H9 (cell line): ENCODE measurements around the gene HS6ST2. TPM values are rescaled to one million over a fixed set of nuclear protein-coding genes. Genes with fewer than 3 reads are reported as not detected.

ENCODE experiments used
- DNase-seq: peaks from one replicate; pipeline ENCODE4 v3.0.0-alpha.2; 2017
- H2AFZ ChIP-seq: one replicate; pipeline ENCODE4 v1.6.1; 2013; ENCODE audit warnings: mild to moderate bottlenecking, low read length, control low read depth, moderate library complexity
- H2AK5ac ChIP-seq: 2 replicates; pipeline ENCODE4 v1.6.1; 2013; ENCODE audit warnings: low read length, control low read depth, mixed read lengths; ENCODE audit not compliant: insufficient read length
- H2BK120ac ChIP-seq: one replicate; pipeline ENCODE4 v1.6.1; 2013; ENCODE audit warnings: low read depth, mild to moderate bottlenecking, low read length, control low read depth, inconsistent platforms; ENCODE audit not compliant: poor library complexity, severe bottlenecking
- H2BK12ac ChIP-seq: 2 replicates; pipeline ENCODE4 v1.6.1; 2013; ENCODE audit warnings: low read length, control low read depth, mixed read lengths, low read depth; ENCODE audit not compliant: insufficient read length
- H2BK15ac ChIP-seq: 2 replicates; pipeline ENCODE4 v1.6.1; 2013; ENCODE audit warnings: low read depth, low read length, control low read depth
- H2BK20ac ChIP-seq: one replicate; pipeline ENCODE4 v1.6.1; 2013; ENCODE audit warnings: low read depth, mild to moderate bottlenecking, low read length, control low read depth, inconsistent platforms; ENCODE audit not compliant: poor library complexity, severe bottlenecking
- H2BK5ac ChIP-seq: 2 replicates; pipeline ENCODE4 v1.6.1; 2013; ENCODE audit warnings: low read length, control low read depth, mixed read lengths; ENCODE audit not compliant: insufficient read length
- H3K14ac ChIP-seq: 2 replicates; pipeline ENCODE4 v1.6.1; 2013; ENCODE audit warnings: low read length, control low read depth; ENCODE audit not compliant: insufficient read depth
- H3K18ac ChIP-seq: 2 replicates; pipeline ENCODE4 v1.6.1; 2013; ENCODE audit warnings: low read depth, mild to moderate bottlenecking, mixed read lengths, low read length, control low read depth; ENCODE audit not compliant: insufficient read length
- H3K23ac ChIP-seq: 2 replicates; pipeline ENCODE4 v1.6.1; 2013; ENCODE audit warnings: low read length, control low read depth, mixed read lengths, low read depth; ENCODE audit not compliant: insufficient read length
- H3K23me2 ChIP-seq: 2 replicates; pipeline ENCODE4 v1.6.1; 2013; ENCODE audit warnings: low read depth, mild to moderate bottlenecking, mixed read lengths, low read length, control low read depth; ENCODE audit not compliant: insufficient read length, poor library complexity, severe bottlenecking
- H3K27ac ChIP-seq: 2 replicates; pipeline ENCODE4 v1.5.1; 2013; ENCODE audit warnings: low read length, control low read depth, mixed read lengths, low read depth; ENCODE audit not compliant: insufficient read length
- H3K27me3 ChIP-seq: 2 replicates; pipeline ENCODE4 v1.6.1; 2013; ENCODE audit warnings: low read length, control low read depth, inconsistent platforms; ENCODE audit not compliant: insufficient read depth
- H3K4ac ChIP-seq: 2 replicates; pipeline ENCODE4 v1.6.1; 2013; ENCODE audit warnings: low read depth, mild to moderate bottlenecking, control low read depth, inconsistent platforms, low read length, moderate library complexity
- H3K4me1 ChIP-seq: 2 replicates; pipeline ENCODE4 v1.6.1; 2013; ENCODE audit warnings: low read length, control low read depth, inconsistent platforms; ENCODE audit not compliant: insufficient read depth
- H3K4me2 ChIP-seq: 2 replicates; pipeline ENCODE4 v1.6.1; 2013; ENCODE audit warnings: low read length, control low read depth, mixed read lengths; ENCODE audit not compliant: insufficient read length, insufficient read depth
- H3K56ac ChIP-seq: 2 replicates; pipeline ENCODE4 v1.6.1; 2013; ENCODE audit warnings: low read depth, mild to moderate bottlenecking, mixed read lengths, low read length, control low read depth; ENCODE audit not compliant: insufficient read length
- H3K79me1 ChIP-seq: 2 replicates; pipeline ENCODE4 v1.6.1; 2013; ENCODE audit warnings: low read depth, mild to moderate bottlenecking, moderate library complexity, low read length, control low read depth, inconsistent platforms; ENCODE audit not compliant: insufficient read depth, poor library complexity, severe bottlenecking
- H3K79me2 ChIP-seq: 2 replicates; pipeline ENCODE4 v1.6.1; 2013; ENCODE audit warnings: low read length, control low read depth, inconsistent platforms; ENCODE audit not compliant: insufficient read depth
- H3K9ac ChIP-seq: 2 replicates; pipeline ENCODE4 v1.6.1; 2013; ENCODE audit warnings: low read length, control low read depth, mixed read lengths; ENCODE audit not compliant: insufficient read length; ENCODE audit errors: extremely low read depth
- H3K9me3 ChIP-seq: one replicate; pipeline ENCODE4 v1.6.1; 2013; ENCODE audit warnings: low read depth, low read length, inconsistent platforms; ENCODE audit not compliant: control insufficient read depth
- H3T11ph ChIP-seq: one replicate; pipeline ENCODE4 v1.6.1; 2013; ENCODE audit warnings: mild to moderate bottlenecking, low read length, control low read depth, inconsistent platforms
- H4K20me1 ChIP-seq: one replicate; pipeline ENCODE4 v1.6.1; 2013; ENCODE audit not compliant: control insufficient read depth, insufficient read length, insufficient read depth
- H4K5ac ChIP-seq: 2 replicates; pipeline ENCODE4 v1.6.1; 2013; ENCODE audit warnings: low read depth, mild to moderate bottlenecking, mixed read lengths, low read length, control low read depth; ENCODE audit not compliant: insufficient read length
- H4K8ac ChIP-seq: replicated peaks from 2 replicates; pipeline ENCODE4 v1.6.1; 2013; ENCODE audit warnings: low read length, control low read depth, mixed read lengths, low read depth; ENCODE audit not compliant: insufficient read length
- H4K91ac ChIP-seq: 2 replicates; pipeline ENCODE4 v1.6.1; 2013; ENCODE audit warnings: low read depth, mild to moderate bottlenecking, moderate library complexity, mixed read lengths, low read length, control low read depth; ENCODE audit not compliant: insufficient read length
- H3K27ac Mint-ChIP-seq, 3 experiments: 2 replicates in 2 of 3; 3 replicates in 1 of 3; pipeline ENCODE4 v1.8.0; 2020 to 2021; ENCODE audit warnings: mixed read lengths in 3 of 3, mild to moderate bottlenecking in 1 of 3, moderate library complexity in 1 of 3
- H3K27me3 Mint-ChIP-seq: 2 replicates; pipeline ENCODE4 v1.8.0; 2021; ENCODE audit warnings: low read depth, mild to moderate bottlenecking, moderate library complexity, mixed read lengths
- H3K36me3 Mint-ChIP-seq, 3 experiments: 2 replicates in 2 of 3; 3 replicates in 1 of 3; pipeline ENCODE4 v1.8.0; 2020 to 2021; ENCODE audit warnings: low read depth in 3 of 3, mixed read lengths in 3 of 3; ENCODE audit not compliant: insufficient read depth in 1 of 3
- H3K4me1 Mint-ChIP-seq, 2 experiments: 2 replicates each; pipeline ENCODE4 v1.8.0; 2020; ENCODE audit warnings: mixed read lengths in 2 of 2
- H3K4me3 Mint-ChIP-seq, 2 experiments: 2 replicates in 1 of 2; 3 replicates in 1 of 2; pipeline ENCODE4 v1.8.0; 2020 to 2021; ENCODE audit warnings: mild to moderate bottlenecking in 2 of 2, mixed read lengths in 2 of 2, moderate library complexity in 1 of 2
- H3K9me3 Mint-ChIP-seq, 2 experiments: 2 replicates in 1 of 2; 3 replicates in 1 of 2; pipeline ENCODE4 v1.8.0; 2020; ENCODE audit warnings: mild to moderate bottlenecking in 2 of 2, mixed read lengths in 2 of 2, moderate library complexity in 1 of 2
- CTCF ChIP-seq: fragments of 200-600 bp; sonication (generic); conservative IDR thresholded peaks from 3 replicates; pipeline ENCODE4 v1.8.0; 2021; ENCODE audit warnings: antibody characterized with exemption, mild to moderate bottlenecking
- WGBS: extraction: QIAGEN DNeasy Blood & Tissue Kit; methylation state at CpG from one replicate; pipeline ENCODE4 v1.1.7; 2013; ENCODE audit warnings: missing lambda C conversion rate, low lambda C conversion rate, mixed read lengths; ENCODE audit not compliant: insufficient read length; ENCODE audit errors: extremely low coverage; 5-methylcytosine and 5-hydroxymethylcytosine counted together
- total RNA-seq: library from RNA; stranded (reverse); gene quantifications from 2 replicates; pipeline ENCODE4 v1.2.1, GENCODE V29; 2021

Gene HS6ST2
- total RNA-seq, 1 experiment from 2014 or later, result 4.8 TPM

GRCh38 chrX:132967049-132967448 lies 8.6 kb upstream of the HS6ST2 start:
- no peak overlapping the region for H3K14ac ChIP-seq
- no peak overlapping the region for H2AK5ac ChIP-seq
- Mint-ChIP-seq H3K9me3 (no peaks in the 10 kb centered on the region), H3K36me3 (no peaks in the 10 kb centered on the region), H3K4me1 (peaks cover 11 to 12% of the 10 kb centered on the region in 2 experiments), H3K27me3 (peaks cover 15% of the 10 kb centered on the region), H3K27ac (no peak overlapping the region), H3K4me3 (no peak overlapping the region)
- H4K8ac ChIP-seq, result no peak overlapping the region
- no peak overlapping the region for H2BK120ac ChIP-seq
- H3K27ac ChIP-seq, result no peak overlapping the region
- no peak overlapping the region for H2AFZ ChIP-seq
- DNase-seq, result no peak
- H3T11ph ChIP-seq, result no peak overlapping the region
- no peaks in the 10 kb centered on the region for H3K79me2 ChIP-seq
- H3K56ac ChIP-seq, result no peak overlapping the region
- no peak overlapping the region for H2BK15ac ChIP-seq
- no CpG with 5 or more reads among the region's 3 CpGs for WGBS
- 0 out of 2 replicates have a peak, but pooled peaks cover 2% of the 10 kb centered on the region for H3K4me1 ChIP-seq
- no peak overlapping the region for H3K23ac ChIP-seq
- no peak overlapping the region for H3K4me2 ChIP-seq
- no peaks in the 10 kb centered on the region for H3K79me1 ChIP-seq
- no peak overlapping the region for H4K5ac ChIP-seq
- H4K91ac ChIP-seq, result no peak overlapping the region
- H3K27me3 ChIP-seq, result no peaks in the 10 kb centered on the region
- no peak for TF ChIP-seq CTCF
- H3K18ac ChIP-seq, result no peak overlapping the region
- no peak overlapping the region for H2BK5ac ChIP-seq
- H3K4ac ChIP-seq, result no peak overlapping the region
- no peaks in the 10 kb centered on the region for H3K23me2 ChIP-seq
- H4K20me1 ChIP-seq, result no peaks in the 10 kb centered on the region
- no peaks in the 10 kb centered on the region for H3K9me3 ChIP-seq
- H3K9ac ChIP-seq, result no peak overlapping the region
- no peak overlapping the region for H2BK20ac ChIP-seq
- H2BK12ac ChIP-seq, result no peak overlapping the region
